Dermis blood vessel endothelial cell (primary cell): ENCODE data around the gene GRIN2A. TPM values are rescaled to one million over a fixed set of nuclear protein-coding genes. Genes with fewer than 3 reads are reported as not detected.

Source experiments
- DNase-seq: peaks from one replicate; pipeline ENCODE4 v3.0.0; 2010
- total RNA-seq: library from RNA; depleted of rRNA; stranded (reverse); fragments of >200 nt; gene quantifications from 2 replicates; pipeline ENCODE4 v1.2.3, GENCODE V29; 2014

The GRIN2A gene
- total RNA-seq, 1 donor from 2014 or later = not detected

GRCh38 chr16:9741776-9742175 lies 440.5 kb downstream of the GRIN2A start:
- no peak for DNase-seq

GRCh38 chr16:9739301-9739700 lies 442.9 kb downstream of the GRIN2A start:
- DNase-seq = no peak

- DNase-seq = no peak
Measured at GRCh38 chr16:9738690-9739089, 443.5 kb downstream of the GRIN2A start.

GRCh38 chr16:9736547-9736946 lies 445.7 kb downstream of the GRIN2A start:
- no peak for DNase-seq

- DNase-seq = no peak
Measured at GRCh38 chr16:9723136-9723535, 459.1 kb downstream of the GRIN2A start.

- DNase-seq = no peak
Measured at GRCh38 chr16:9713907-9714306, 468.3 kb downstream of the GRIN2A start.

- no peak for DNase-seq
Measured at GRCh38 chr16:9713156-9713555, 469.1 kb downstream of the GRIN2A start.

GRCh38 chr16:9708972-9709620 lies 473.1 kb downstream of the GRIN2A start:
- DNase-seq = no peak

- no peak for DNase-seq
Measured at GRCh38 chr16:9706217-9706836, 475.9 kb downstream of the GRIN2A start.

- DNase-seq = no peak
Measured at GRCh38 chr16:9703731-9704130, 478.5 kb downstream of the GRIN2A start.

Other genes with a start within 250 kb of the GRIN2A start
- 9.2 and 17.9 TPM in 2 replicates for gene ATF7IP2, start 203.6 kb upstream of the GRIN2A start, total RNA-seq